Tongue (tissue), 2 donors: ENCODE data around the gene GCNT2. TPM values are rescaled to one million over a fixed set of nuclear protein-coding genes. Genes with fewer than 3 reads are reported as not detected.
"Not testable (repeated sequence)": the region's sequence is repeated elsewhere in the genome, so short reads cannot be mapped to it uniquely, and the experiment has no call there.

ENCODE experiments used
- DNase-seq: peaks from one replicate; pipeline ENCODE4 v3.0.0-alpha.2; 2015
- total RNA-seq: library from RNA; depleted of rRNA; stranded (reverse); fragments of >200 nt; gene quantifications from one replicate; pipeline ENCODE4 v1.2.3, GENCODE V29; 2014

GCNT2 gene
- 6.3 TPM for total RNA-seq

- peak; percentile 68 for DNase-seq
Measured at GRCh38 chr6:10521104-10521808, at the start of gene GCNT2. TSS of gene GCNT2 (plus strand) at chr6:10521351. CDS start at chr6:10528912, 7,561 bp downstream.

- no peak for DNase-seq
Measured at GRCh38 chr6:10472634-10473033, 48.5 kb upstream of the GCNT2 start.

DNA sequence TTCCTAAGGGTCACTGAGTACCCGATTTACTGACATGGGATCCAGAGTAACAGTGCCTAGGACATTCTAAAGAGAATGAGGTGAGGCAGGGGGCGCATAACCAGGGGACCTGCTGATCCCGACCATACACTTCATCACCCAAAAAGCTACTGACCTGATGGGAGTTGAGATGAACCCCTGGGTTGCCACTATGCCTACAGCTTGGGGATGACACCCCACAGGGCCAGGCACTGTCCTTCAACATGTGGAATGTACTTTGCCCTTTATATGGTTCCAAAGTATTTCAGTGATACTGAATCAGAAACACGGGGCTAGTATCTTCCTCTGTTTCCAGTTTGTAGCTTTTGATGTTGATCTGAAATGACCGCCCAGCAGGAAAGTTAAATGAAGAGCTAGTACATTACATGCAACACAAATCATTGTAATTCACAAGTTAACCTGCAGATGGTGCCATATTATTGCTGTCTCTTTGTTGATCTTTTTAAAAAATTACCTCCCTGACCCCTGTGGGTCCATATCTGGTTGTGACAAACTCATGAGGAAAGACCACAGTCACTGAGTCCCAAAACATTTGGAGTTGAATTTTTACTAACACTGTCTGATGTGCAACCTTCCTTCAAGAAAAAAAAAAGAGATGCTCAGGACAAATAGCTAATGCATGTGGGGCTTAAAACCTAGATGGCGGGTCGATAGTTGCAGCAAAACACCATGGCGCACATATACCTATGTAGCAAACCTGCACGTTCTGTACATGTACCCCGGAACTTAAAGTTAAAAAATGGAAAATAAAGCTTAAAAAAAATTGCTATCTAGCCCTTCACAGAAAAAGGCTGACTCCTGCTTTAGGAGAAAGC is 42.7 kb upstream of the GCNT2 start:
- peak; percentile 49 for DNase-seq

GRCh38 chr6:10479939-10480700 is 41.0 kb upstream of the GCNT2 start:
- DNase-seq, result no peak

DNA sequence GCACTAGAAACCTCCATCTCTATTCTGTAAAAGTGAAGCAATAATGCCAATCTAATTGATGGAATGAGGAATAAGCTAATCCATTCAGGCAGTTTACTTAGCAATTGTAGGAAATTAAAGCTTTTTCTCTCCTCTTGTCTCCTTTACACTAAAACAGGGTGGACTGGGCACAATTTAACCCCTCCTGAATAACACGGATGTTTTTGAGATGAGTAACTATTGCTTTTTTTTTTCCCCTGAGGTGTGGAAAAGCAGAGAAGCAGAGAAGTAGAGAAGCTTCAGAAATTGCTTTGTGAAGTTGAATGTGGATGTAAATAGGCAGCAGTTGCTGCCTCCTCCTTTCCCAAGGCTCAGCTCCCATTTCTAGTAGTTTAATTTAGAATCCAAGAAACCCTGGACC is 40.0 kb upstream of the GCNT2 start:
- DNase-seq, result no peak

DNA sequence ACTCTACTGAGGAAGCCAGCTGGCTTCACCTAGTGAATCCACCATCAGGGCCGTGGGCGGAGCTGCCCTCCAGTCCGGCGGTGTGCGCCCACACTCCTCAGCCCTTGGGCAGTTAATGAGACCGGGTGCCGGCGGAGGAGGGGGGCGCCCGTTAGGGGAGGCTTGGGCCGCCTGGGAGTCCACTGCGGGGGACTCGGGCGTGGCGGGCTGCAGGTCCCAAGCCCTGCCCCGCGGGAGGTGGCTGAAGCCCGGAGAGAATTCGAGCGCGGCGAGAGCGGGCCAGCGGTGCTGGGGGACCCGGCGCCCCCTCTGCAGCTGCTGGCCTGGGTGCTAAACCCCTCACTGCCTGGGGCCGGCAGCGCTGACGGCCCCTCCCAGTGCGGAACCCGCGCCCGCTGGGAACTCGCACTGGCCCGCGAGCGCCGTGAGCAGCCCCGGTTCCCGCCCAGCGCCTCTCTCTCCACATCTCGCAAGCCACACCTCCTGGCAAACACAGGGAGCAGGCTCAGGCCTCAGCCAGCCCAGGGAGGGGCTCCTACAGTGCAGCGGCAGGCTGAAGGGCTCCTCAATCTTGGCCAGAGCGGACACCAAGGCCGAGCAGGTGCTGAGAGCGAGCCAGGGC is 38.4 kb upstream of the GCNT2 start:
- DNase-seq, result no peak

DNA sequence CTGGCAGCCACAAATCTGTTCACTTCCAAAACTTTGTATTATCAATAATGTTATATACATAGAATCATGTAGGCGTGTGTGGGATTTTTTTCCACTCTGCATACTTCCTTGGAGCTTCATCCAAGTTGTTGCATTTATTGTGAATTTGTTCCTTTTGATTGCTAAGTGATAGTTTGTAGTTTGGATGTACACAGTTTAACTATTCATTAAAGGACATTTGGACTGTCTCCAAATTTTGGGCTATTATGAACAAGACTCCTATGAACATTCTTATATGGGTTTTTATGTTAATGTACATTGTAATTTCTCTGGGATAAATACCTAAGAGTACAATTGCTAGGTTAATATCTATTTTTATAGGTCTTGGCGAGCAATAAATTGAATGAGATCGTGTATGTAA is 36.2 kb upstream of the GCNT2 start:
- no peak for DNase-seq

- no peak for DNase-seq
Measured at GRCh38 chr6:10485406-10485805, 35.7 kb upstream of the GCNT2 start.

GRCh38 chr6:10486215-10486614 is 34.9 kb upstream of the GCNT2 start:
- no peak for DNase-seq

- not testable (repeated sequence) for DNase-seq
Measured at GRCh38 chr6:10486944-10487588, 34.1 kb upstream of the GCNT2 start.

DNA sequence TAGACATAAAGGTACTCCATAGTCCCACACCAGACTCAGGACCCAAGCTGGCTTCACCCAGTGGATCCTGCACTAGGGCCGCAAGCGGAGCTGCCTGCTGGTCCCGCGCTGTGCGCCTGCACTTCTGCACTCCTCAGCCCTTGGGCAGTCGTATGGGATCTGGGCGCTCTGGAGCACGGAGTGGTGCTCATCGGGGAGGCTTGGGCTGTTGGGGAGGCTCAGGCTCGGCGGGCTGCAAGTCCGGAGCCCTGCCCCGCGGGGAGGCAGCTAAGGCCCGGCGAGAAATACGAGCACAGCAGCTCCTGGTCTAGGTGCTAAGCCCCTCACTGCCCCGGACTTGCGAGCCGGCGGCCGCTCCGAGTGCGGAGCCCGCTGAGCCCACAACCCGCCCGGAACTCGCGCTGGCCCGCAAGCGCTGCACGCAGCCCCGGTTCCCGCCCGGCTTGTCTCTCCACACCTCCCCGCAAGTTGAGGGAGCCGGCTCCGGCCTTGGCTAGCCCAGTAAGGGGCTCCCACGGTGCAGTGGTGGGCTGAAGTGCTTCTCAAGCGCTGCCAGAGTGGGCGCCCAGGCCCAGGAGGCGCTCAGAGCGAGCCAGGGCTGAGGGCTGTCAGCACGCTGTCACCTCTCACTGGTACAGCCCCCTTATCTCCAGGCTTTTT is 33.4 kb upstream of the GCNT2 start:
- DNase-seq, result no peak

DNA sequence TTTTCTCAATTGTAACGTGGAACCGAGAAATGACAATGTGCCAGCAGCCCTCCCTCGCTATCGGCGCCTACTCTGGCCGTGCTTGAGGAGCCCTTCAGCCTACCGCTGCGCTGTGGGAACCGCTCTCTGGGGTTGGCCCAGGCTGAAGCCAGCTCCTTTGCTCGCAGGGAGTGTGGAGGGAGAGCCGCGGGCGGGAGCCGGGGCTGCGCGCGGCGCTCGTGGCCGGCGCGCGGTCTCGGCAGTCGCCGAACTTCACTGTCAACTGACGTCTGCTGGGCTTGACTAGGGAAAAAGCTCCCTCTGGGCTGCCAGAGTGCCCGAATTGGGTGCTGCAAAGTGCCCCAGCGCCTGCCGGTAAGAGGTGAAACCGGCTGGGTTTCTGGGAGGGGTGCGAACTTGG is 29.7 kb upstream of the GCNT2 start:
- no peak for DNase-seq

DNA sequence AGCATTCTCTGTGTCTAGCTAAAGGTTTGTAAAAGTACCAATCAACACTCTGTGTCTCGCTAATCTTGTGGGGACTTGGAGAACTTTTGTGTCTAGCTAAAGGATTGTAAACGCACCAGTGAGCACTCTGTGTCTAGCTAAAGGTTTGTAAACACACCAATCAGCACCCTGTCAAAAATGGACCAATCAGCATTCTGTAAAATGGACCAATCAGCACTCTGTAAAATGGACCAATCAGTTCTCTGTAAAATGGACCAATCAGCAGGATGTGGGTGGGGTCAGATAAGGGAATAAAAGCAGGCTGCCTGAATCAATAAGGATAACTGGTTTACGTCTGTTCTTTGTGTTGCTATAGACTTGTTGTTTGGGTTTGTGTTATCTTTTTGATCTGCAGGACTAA is 29.2 kb upstream of the GCNT2 start:
- DNase-seq, result not testable (repeated sequence)

- no peak for DNase-seq
Measured at GRCh38 chr6:10495029-10495428, 26.1 kb upstream of the GCNT2 start.

GRCh38 chr6:10505529-10505928 is 15.6 kb upstream of the GCNT2 start:
- no peak for DNase-seq

DNA sequence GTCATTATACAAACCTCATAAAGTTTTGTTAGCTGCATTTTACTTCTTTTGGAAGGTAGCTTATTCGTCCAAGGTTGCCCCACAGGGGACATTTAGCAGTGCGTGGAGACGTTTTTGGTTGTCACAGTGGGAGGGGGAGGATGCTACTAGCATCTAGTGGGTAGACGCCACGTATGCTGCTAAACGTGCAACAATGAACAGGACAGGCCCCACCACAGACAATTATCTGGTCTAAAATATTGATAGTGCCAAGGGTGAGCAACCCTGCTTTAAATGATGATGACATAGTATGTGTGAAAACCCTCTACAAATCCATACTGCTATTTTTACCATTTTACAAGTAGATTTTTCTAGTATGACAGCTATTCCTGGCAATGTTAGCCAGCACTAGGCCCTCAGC is 13.9 kb upstream of the GCNT2 start:
- DNase-seq, result no peak

DNA sequence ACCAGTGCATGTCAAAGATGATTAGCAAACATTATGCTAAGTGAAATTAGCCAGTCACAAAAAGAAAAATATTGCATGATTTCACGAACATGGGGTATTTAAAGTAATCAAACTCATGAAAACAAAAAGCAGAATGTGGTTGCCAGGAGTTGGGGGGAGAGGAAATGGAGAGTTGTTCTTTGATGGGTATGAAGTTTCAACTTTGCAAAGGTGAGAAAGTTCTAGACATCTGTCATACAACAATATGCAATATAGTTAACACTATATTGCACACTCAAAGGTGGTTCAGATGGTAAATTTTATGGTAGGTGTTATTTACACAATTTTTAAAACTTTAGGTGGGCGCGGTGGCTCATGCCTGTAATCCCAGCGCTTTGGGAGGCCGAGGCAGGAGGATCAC is 13.4 kb upstream of the GCNT2 start:
- DNase-seq, result no peak

- DNase-seq, result peak; percentile 71
Measured at GRCh38 chr6:10510592-10511367, 10.4 kb upstream of the GCNT2 start.

- DNase-seq, result peak; percentile 66
Measured at GRCh38 chr6:10511477-10511876, 9.7 kb upstream of the GCNT2 start.

DNA sequence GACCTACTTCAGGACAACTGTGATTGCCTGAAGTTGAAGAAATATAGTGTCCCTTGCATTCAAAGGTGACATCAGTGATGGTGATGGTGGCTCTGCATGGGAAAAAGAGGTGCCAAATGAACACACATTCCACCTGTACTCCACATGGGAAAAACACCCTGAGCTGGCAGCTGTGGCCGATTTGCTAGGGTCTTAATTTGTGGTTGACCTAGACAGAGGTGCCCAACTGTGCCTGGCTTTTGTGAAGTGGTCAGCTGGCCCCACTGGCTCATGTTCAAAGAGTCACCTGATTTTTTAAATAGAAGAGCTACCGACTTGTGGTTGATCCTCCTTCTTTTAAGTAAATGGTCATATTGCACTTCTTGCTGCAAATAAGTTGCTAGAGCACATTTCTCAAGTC is 7.6 kb upstream of the GCNT2 start:
- no peak for DNase-seq
